CD1c-positive myeloid dendritic cell (primary cell): Measurements from ENCODE around the gene KRTAP5-11.
A peak's percentile ranks its signal among the peaks of the same experiment; 100 is the strongest.
"Not testable (repeated sequence)": the region's sequence is repeated elsewhere in the genome, so short reads cannot be mapped to it uniquely, and the experiment has no call there.

ENCODE experiments used
- DNase-seq: peaks from one replicate; pipeline ENCODE4 v3.0.0-alpha.2; 2016; ENCODE audit errors: extremely low spot score

Gene KRTAP5-11

DNA sequence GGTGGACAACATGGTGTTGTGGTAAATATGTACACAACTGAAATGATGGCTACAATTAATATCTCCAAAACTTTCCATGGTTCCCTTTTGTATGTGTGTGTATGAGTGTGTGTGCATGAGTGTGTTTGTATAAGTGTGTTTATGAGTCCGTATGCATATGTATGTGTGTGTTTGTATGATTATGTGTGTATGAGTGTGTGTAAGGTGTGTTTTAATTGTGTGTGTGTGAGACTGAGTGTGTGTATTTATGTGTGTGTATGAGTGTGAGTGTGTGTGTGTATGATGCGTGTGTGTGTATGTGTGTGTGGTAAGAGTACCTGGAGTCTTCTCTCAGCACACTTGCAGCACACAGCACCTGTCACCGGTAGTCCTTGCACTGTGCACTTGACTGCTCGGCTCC, 26.7 kb downstream of the KRTAP5-11 start:
- no peak for DNase-seq

DNA sequence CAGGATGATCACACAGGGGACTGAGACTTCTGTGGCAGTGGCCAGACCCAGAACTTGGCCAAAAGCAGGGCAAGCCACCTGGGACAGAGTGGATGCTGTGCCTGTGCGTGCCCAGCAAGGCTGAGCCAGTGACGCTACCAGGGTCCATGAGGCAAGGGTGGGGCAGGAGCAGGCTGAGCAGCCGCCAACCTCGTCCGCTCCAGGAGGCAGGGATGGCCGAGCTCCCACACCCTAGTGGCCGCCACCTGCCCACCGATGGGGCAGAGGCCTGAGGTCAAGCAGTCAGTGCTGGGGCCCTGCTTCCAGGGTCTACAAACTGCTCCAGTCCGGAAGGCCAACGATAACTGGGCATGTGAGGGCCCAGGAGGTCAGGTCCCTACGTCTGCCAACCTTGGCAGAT, 27.2 kb downstream of the KRTAP5-11 start:
- no peak for DNase-seq

GRCh38 chr11:71554996-71555395, 27.7 kb downstream of the KRTAP5-11 start:
- DNase-seq, result no peak

DNA sequence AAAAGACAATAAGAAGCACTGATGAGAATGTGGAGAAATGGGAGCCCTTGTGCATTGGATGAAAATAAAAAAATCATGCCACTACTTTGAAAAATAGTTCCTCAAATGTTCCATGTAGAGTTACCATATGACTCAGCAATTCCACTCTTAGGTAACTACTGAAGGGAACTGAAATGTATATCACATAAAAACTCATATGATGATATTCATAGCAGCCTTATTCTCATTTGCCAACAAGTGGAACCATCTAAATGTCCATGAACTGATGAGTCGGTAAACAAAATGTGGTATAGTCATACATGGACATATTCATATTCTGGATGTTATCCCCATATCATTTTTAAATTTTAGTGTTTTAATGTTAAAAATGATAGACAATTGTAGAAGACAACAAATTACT, 31.0 kb downstream of the KRTAP5-11 start:
- peak; percentile 86 for DNase-seq

- no peak for DNase-seq
Measured at GRCh38 chr11:71548716-71549151, 33.9 kb downstream of the KRTAP5-11 start.

- no peak for DNase-seq
Measured at GRCh38 chr11:71548120-71548519, 34.6 kb downstream of the KRTAP5-11 start, which contains the start of gene KRTAP5-9. KRTAP5-9 (plus strand) TSS chr11:71548420; CDS start chr11:71548658, 238 bp downstream.

DNA sequence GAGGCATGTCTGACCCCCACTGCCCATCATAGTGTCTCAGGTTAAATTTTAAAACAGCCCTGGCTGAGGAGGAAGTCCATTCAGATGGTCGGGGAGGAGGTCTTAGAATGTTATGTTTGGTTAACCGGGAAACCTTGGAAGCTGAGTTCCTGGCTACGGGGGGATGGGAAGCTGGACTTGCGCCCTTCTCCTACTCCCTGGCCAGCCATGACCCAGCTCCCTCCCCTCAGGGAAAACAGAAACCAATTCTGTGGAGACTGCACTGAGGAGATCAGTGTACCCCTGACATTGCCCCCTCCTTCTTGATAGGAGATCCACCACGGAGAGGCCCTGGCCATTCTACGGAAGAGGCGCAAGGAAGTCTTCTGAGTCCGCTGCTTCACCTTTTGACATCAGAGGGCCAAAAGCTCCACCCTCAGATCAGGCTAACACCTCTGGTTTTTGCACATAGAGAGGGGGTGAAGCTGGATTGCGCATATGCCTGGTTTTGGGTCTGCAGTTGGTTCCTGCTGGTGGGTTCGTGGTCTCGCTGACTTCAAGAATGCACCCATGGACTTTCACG, 37.2 kb downstream of the KRTAP5-11 start:
- no peak for DNase-seq

- DNase-seq, result no peak
Measured at GRCh38 chr11:71544525-71545214, 38.0 kb downstream of the KRTAP5-11 start.

GRCh38 chr11:71543866-71544265, 38.8 kb downstream of the KRTAP5-11 start:
- peak; percentile 73 for DNase-seq

DNA sequence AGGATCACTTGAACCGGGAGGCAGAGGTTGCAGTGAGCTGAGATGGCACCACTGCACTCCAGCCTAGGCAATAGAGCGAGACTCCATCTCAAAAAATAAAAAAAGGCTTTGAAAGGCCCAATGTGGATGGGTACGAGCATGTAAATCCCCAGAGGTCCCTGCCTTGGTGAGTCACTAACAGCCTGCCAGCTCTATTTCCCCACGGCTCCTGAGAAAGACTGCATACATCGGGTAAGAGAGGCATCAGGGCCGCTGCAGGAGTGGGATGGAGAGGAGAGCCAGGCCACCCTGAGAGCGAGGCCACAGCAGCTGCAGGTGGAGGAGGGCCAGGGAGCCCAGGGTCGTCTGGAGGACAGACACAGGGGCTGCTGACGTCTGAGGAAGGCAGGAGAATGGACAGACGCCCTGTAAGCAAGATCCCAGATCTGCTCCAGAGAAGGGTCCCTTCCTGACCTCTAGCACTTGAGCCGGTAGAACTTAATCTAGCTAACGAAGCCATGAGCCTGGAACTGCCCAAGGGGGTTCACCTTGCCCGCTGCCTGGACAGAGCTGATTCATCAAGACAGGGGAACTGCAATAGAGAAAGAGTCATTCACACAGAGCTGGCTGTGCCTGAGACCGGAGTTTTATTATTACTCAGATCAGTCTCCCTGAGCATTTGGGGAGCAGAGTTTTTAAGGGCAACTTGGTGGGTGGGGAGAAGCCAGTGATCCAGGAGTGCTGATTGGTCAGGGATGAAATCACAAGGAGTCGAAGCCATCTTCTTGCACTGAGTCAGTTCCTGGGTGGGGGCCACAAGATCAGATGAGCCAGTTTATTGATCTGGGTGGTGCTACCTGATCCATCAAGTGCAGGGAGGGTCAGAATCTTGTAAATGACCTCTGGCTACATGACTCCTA, 39.5 kb downstream of the KRTAP5-11 start:
- DNase-seq, result peak; percentile 45

DNA sequence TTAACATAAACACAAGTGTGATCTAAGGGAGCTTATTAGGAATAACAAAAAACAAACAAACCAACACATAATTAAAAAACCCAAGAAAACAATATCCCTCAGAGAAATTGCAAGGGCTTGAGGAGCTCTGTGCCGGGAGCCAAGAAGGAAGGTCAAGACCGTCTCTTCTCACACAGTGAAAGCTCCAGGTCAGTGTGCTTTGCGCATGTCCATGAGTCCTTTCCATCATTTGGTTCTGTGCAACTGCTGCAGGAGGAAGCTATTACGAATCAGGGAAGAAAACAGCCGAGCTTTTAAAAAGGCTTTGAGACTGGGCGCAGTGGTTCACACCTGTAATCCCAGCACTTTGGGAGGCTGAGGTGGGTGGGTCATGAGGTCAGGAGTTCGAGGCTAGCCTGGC, 40.3 kb downstream of the KRTAP5-11 start:
- DNase-seq, result no peak

- not testable (repeated sequence) for DNase-seq
Measured at GRCh38 chr11:71540521-71541304, 42.0 kb downstream of the KRTAP5-11 start.

DNA sequence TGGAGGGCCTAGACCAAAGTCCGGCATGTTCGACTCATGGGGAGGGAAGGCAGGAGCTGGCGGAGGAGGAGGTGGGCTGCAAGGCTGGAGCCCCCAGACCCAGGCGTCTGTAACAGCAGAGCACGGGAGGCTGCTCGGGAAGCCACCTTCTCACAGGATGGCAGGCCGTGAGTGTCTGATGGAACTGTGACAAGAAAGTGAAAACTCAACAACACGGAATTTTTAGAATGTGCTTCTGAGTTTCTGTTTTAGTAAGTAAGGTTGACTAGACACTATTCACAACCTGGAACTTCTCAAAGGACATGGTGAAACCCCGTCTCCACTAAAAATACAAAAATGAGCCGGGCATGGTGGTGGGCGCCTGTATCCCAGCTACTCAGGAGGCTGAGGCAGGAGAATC, 42.7 kb downstream of the KRTAP5-11 start:
- not testable (repeated sequence) for DNase-seq

DNA sequence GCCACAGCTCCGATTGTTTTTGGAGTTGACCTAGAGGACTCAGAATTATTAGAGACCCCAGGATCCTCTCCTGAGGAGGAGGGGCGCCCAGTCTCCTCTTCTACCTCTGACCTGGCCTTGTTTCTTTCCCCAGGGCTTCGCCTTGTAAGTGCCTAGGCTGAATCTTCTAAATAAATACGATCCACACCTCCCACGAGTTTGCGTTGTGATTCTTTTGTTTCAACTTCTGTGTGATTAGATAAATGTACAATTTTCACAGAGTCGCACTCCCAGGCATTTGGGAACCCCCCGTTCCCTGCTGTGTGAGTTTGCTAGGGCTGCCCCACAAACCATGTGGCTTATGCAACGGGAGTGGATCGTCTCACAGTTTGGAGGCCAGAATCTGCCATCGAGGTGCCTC, 43.7 kb downstream of the KRTAP5-11 start:
- no peak for DNase-seq

DNA sequence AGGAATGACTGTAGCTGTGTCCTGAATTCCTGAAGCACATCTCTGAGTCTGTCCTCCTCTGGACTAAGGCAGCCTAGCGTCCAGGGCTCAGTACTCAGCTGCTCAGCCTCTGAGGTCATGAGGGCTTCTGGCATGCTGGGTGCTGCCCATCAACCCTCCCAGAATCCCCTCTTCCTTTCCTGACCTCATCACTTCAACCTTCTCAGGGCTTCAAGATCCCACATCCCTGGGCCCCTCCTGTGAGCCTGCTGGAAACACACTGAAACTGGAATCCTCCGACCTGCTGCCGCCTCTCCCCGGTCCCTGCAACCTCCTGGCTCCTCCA, 44.0 kb downstream of the KRTAP5-11 start:
- no peak for DNase-seq

- not testable (repeated sequence) for DNase-seq
Measured at GRCh38 chr11:71537977-71538665, 44.6 kb downstream of the KRTAP5-11 start, which contains the start of gene KRTAP5-8. KRTAP5-8 (plus strand) TSS chr11:71538025; CDS start chr11:71538056, 31 bp downstream.

DNA sequence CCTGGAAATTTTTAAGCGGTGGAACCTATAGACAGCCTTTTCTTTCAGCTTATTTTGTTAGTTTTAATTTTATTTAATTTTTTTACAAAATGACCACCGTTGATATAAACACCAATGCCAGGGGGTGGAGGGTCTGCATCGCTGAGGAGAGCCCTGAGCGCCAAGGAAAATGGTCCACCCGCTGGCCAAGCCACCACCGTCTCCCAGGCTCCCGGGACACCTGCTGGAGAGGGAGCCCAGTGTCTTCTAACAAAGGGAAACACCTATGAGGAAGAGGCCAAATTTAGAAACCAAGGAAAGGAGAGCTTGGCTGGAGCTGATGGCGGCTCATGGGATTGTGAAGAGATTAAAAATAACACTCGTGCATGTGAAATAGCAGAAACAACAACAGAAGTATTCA, 45.1 kb downstream of the KRTAP5-11 start:
- DNase-seq, result no peak

GRCh38 chr11:71535825-71536224, 46.9 kb downstream of the KRTAP5-11 start:
- no peak for DNase-seq

DNA sequence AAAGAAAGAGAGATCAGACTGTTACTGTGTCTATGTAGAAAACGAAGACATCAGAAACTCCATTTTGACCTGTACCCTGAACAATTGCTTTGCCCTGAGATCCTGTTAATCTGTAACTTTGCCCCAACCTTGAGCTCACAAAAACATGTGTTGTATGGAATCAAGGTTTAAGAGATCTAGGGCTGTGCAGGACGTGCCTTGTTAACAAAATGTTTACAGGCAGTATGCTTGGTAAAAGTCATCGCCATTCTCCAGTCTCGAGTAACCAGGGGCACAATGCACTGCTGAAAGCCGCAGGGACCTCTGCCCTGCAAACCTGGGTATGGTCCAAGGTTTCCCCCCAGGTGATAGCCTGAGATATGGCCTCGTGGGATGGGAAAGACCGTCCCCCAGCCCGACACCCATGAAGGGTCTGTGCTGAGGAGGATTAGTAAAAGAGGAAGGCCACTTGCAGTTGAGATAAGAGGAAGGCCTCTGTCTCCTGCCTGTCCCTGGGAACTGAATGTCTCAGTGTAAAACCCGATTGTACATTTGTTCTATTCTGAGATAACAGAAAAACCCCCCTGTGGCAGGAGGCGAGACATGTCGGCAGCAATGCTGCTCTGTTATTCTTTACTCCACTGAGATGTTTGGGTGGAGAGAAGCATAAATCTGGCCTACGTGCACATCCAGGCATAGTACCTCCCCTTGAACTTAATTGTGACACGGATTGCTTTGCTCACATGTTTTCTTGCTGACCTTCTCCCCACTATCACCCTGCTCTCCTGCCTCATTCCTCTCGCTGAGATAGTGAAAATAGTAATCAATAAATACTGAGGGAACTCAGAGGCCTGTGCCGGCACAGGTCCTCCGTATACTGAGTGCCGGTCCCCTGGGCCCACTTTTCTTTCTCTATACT, 47.7 kb downstream of the KRTAP5-11 start:
- not testable (repeated sequence) for DNase-seq

DNA sequence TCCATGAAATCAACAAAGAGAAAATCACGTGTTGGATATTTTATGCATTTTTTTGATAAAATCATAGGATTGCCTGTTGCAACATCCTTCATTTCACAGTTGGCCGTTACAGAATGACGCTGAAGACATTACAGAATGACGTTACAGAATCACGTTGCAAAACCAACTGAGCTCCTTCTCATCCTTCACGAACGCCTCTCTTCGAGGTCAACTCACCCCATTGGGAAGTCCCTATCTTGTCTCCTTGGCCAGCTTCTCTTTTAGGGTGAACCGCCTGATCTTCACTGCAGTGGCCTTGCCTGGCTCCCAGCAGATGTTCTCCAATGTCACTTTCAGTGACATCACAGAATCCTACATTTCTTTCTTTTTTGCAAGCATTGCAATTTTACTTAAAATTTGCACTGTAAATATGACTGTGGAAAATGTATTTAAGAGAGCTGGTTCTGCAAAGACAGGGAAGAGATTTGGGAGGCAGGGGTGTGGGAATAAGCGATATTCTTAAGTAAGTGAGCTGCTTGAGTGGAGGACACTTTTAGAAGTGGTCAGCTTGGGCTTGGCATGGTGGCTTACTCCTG, 50.6 kb downstream of the KRTAP5-11 start:
- DNase-seq, result peak; percentile 59
